Eye (tissue), 1 donor: Measurements from ENCODE around the gene MARCHF2.
"Not testable (repeated sequence)": the region's sequence is repeated elsewhere in the genome, so short reads cannot be mapped to it uniquely, and the experiment has no call there.

Experiments used
- DNase-seq: peaks from one replicate; pipeline ENCODE4 v3.0.0-alpha.2; 2015

Gene MARCHF2

DNA sequence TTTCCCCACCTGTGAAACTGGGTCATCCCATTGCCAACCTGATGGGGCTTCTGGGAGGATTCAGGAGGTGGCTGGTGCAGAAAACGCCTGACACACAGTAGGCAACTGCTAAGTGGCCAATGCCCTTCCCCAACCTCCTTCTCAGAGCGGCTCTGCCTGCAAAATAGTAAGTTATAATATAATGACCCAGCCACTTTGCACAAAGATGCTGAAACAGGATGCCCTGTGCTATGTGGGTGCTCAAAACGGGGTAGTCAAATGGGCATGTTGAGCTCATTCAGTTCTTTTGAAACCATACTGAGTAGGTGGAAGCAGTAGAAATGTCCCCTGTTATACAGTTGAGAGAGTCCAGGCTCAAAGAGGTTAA, 507 bp downstream of the MARCHF2 start:
- DNase-seq, result no peak

- DNase-seq, result no peak
Observed at GRCh38 chr19:8416796-8417195, 3.7 kb downstream of the MARCHF2 start.

GRCh38 chr19:8421484-8422461, 8.7 kb downstream of the MARCHF2 start:
- no peak for DNase-seq

DNA sequence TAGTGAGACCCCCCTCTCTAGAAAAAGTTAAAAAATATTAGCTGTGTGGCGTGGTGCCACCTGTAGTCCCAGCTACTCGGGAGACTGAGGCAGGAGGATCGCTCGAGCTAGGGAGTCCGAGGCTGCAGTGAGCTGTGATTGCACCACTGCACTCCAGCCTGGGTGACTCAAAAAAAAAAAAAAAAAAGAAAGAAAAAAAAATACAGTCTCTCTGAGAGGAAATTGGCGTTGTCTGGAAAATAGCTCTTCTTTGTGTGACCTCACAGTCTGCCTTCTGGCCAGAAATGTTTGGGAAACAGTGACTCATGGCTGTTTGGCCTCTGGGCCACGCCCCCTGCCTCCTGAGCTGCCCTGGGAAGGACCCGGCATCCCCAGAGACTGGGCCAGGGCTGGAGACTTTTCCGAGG, 10.7 kb downstream of the MARCHF2 start:
- peak; percentile 32 for DNase-seq

GRCh38 chr19:8425331-8425730, 12.2 kb downstream of the MARCHF2 start:
- not testable (repeated sequence) for DNase-seq

GRCh38 chr19:8426283-8426682, 13.2 kb downstream of the MARCHF2 start:
- no peak for DNase-seq

DNA sequence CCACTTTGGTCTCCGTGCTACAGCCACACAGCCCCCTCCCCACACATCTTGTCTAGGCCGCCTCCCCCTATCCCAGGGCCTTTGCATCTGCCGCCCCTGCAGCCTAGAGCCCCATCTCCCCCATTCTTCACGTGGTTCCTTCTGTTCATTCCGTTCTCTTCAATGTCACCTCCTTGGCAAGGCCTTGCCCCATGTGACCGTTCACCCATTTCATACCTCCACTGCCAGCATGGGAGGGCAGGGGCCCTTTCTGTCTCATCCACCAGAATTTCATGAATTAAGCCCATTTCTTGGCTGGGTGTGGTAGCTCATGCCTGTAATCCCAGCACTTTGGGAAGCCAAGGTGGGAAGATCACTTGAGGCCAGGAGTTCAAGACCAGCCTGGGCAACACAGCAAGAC, 15.9 kb downstream of the MARCHF2 start:
- DNase-seq, result no peak

GRCh38 chr19:8429826-8430225, 16.7 kb downstream of the MARCHF2 start:
- DNase-seq, result no peak

DNA sequence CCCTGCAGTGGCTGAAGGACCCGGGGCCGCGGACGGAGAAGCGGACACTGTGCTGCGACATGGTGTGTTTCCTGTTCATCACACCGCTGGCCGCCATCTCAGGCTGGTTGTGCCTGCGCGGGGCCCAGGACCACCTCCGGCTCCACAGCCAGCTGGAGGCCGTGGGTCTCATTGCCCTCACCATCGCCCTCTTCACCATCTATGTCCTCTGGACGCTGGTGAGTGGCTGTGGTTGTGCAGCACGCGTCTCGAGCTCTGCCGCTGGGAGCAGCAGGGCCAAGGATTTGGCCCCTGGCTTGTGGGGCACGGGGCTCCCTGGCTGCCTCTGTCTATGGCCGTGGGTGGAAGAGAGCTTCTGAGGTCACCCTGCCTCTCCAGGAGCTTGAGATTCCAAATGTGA, 17.5 kb downstream of the MARCHF2 start:
- no peak for DNase-seq

GRCh38 chr19:8438236-8438635, 25.1 kb downstream of the MARCHF2 start:
- no peak for DNase-seq

DNA sequence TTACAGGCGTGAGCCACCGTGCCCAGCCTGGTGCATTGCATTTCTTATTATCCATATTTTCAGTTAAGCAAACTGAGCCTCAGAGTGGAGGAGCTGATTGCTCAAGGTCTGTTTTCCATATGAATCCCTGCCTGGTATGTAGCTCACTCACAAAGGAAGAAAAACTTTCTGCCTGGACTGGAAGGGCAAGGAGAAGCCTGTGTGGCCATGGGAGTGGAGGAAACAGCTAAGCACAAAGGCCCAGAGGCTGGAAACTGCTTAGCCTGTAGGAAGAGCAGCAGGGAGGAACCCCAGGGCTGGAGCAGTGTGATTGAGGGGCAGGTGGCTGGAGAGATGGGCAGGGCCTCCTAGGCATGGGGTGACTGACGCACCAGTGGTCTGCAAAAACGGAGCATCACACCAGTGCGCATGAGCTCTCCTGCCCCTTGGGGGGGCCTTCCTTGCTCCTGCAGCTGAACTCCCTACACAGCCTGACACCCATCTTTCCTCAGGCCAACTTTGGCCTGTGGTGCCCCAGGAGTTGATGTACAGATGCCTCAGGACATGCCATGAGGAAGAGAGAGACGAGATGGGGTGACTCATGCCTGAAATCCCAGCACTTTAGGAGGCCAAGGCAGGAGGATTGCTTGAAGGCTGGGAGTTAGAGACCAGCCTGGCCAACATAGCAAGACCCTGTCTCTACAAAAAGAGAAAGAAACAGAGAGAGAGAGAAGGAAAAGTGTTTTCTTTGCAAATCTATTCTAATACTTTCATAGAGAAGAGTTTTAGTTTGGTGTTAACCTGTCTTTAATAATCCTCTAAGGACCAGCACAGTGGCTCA, 28.8 kb downstream of the MARCHF2 start:
- DNase-seq, result no peak

DNA sequence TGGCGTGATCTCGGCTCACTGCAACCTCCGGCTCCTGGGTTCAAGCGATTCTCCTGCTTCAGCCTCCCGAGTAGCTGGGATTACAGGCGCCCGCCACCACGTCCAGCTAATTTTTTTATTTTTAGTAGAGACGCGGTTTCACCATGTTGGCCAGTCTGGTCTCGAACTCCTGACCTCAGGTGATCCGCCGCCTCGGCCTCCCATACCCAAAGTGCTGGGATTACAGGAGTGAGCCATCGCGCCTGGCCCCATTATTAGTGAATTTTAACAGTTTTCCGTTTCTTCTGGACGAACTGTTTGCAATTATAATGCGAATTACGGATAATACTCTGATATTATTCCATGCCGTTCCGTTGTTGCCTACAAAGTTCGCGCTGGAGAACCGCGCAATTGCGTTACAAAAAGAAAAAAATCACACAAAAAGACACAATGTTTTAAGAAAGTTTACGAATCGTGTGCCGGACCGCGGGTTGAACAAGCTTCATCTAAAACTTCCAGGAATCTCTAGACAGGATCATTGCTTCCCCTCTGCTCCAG, 31.1 kb downstream of the MARCHF2 start:
- not testable (repeated sequence) for DNase-seq

- peak; percentile 99 for DNase-seq
Observed at GRCh38 chr19:8444677-8445487, 31.8 kb downstream of the MARCHF2 start, which contains the start of gene HNRNPM. HNRNPM (plus strand) TSS chr19:8444975; CDS start chr19:8444999, 24 bp downstream.

- DNase-seq, result peak; percentile 73
Observed at GRCh38 chr19:8445488-8446001, 32.4 kb downstream of the MARCHF2 start.

DNA sequence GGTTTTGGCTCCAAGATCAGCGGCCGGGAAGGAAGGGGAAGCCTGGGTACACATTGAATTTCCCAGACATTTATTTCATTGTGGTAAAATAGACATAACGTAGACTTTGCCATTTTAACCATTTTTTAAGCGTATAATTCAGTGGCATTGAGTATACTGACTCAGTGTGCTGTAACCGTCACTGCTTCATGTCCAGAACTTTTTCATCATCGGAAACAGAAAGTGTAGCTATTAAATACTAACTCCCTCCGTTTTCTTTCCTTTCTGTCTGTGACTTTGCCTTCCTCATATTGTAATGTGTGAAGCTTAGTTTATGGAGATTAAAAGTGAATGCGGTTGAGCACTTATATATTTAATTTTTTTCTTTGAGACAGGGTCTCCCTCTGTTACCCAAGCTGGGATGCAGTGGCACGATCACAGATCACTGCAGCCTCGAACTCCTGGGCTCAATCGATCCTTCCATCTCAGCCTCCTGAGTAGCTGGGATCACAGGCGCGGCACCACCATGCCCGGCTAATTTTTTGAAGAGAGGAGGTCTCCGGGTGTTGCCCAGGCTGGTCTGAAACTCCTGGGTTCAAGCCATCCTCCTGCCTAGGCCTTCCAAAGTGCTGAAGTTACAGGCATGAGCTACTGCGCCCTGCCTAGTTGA, 33.1 kb downstream of the MARCHF2 start:
- DNase-seq, result no peak

DNA sequence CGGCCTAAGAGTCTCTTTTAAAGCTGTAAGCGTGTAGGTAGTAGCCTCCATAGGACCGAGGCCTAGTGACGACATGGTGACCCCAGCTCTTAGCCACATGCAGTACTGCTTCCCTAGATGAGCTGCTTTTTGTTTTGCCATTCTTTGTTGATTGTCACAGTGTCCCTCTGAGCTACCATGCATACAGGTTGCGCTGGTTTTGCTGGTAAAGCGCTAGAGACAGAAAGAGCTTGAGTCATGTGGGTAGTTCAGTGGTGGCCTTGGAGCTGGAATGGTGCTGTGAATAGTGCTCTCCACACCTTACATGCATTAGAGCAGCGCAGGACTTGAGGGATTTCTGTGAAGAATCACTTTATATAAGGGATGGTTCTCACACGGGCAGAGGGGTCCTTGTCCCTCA, 36.7 kb downstream of the MARCHF2 start:
- no peak for DNase-seq

DNA sequence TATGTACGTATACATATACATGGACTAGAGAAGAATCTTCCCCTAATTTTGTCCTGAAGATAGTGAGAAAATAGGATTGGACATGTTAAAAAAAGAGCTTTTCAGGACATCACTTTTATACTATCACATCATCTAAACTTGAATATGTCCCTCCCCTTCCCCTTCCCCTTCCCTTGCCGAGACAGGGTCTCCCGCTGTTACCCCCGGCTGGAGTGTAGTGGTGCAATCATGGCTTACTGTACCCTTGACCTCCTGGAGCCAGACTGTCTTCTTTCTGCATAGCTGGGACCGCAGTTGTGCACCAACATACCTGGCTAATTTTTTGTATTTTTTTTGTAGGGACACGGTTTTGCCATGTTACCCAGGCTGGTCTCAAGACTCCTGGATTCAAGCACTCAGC, 38.3 kb downstream of the MARCHF2 start:
- DNase-seq, result no peak

GRCh38 chr19:8451885-8452284, 38.8 kb downstream of the MARCHF2 start:
- DNase-seq, result no peak

GRCh38 chr19:8452446-8453123, 39.5 kb downstream of the MARCHF2 start:
- DNase-seq, result no peak

- no peak for DNase-seq
Observed at GRCh38 chr19:8453616-8454015, 40.5 kb downstream of the MARCHF2 start.

- DNase-seq, result no peak
Observed at GRCh38 chr19:8454218-8454617, 41.1 kb downstream of the MARCHF2 start.
